Measurements from ENCODE around the gene PCDH17.

The PCDH17 gene

DNA sequence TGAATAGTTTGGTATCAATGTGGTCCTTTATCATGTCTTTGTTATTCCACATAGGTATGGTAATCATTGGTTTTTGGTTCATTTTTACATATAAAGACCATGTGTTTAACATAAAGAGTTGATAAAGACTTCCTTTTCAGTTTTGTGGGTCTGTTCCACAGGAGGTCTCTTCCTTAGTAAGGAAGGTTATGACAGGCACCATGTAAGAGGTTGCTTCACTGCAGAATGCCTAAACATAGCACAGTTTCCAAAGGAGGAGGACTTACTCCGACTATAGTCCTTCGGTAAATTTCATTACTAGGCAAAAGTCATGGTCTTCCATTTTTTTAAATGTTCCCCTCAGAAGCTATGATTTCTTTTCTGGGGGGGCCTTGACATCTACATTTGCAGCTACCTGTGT is 27.1 kb upstream of the PCDH17 start:
- DNase-seq (ENCODE audit: low spot score): no peak
- in situ Hi-C loops (cut with MboI; ENCODE audit: low pct_unique_long_range_greater_than_20kb, low sequenced_read_pairs, unreplicated experiment): no loop called here
- TF ChIP-seq, protein P1, sequence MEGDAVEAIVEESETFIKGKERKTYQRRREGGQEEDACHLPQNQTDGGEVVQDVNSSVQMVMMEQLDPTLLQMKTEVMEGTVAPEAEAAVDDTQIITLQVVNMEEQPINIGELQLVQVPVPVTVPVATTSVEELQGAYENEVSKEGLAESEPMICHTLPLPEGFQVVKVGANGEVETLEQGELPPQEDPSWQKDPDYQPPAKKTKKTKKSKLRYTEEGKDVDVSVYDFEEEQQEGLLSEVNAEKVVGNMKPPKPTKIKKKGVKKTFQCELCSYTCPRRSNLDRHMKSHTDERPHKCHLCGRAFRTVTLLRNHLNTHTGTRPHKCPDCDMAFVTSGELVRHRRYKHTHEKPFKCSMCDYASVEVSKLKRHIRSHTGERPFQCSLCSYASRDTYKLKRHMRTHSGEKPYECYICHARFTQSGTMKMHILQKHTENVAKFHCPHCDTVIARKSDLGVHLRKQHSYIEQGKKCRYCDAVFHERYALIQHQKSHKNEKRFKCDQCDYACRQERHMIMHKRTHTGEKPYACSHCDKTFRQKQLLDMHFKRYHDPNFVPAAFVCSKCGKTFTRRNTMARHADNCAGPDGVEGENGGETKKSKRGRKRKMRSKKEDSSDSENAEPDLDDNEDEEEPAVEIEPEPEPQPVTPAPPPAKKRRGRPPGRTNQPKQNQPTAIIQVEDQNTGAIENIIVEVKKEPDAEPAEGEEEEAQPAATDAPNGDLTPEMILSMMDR (IDR thresholded peaks at IDR 0.05; ENCODE audit: extremely low read depth, insufficient read depth, missing control alignments): no peak

DNA sequence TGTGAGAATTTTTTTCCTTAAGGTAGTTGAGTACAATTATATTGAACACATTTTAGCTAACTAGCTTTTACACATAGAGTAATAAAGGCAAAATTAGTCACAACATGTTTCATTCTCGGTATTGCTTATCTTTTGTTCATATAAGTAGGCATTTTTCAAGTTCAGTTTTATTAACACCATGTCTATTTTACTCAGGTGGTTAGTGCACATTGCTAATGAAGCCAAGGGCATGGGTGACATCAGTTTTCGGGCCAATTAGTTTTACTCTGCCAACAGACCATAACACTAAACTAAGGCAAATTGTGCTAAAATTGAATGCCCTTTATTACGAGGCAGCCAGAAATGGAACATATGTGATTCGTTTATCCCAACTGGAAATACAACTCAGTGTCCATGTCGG is 19.6 kb upstream of the PCDH17 start:
- in situ Hi-C loops (cut with MboI; ENCODE audit: low pct_unique_long_range_greater_than_20kb, low sequenced_read_pairs, unreplicated experiment): no loop called here
- no peak for DNase-seq (ENCODE audit: low spot score)
- TF ChIP-seq, protein P1 (IDR thresholded peaks at IDR 0.05; ENCODE audit: extremely low read depth, insufficient read depth, missing control alignments): no peak

DNA sequence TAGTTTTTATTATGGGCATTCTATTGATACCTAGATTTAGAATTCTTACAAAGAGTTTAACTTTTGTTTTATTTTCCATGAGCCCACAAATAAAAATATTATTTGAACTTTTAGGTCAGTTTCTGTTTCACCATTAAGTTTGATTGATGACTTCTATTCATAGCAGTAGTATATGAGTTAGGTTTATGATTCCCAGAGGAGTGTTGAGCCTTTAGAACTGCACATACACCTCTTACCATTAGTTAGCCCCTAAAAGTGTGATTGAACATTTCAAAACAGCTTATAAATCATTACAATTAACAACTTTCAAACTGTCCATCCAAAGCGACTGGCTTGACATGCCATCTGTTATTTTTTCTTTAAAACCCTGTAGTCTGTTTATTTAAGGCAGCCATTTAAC is 19.0 kb upstream of the PCDH17 start:
- no peak for DNase-seq (ENCODE audit: low spot score)
- in situ Hi-C loops (cut with MboI; ENCODE audit: low pct_unique_long_range_greater_than_20kb, low sequenced_read_pairs, unreplicated experiment): no loop called here
- TF ChIP-seq, protein P1 (IDR thresholded peaks at IDR 0.05; ENCODE audit: extremely low read depth, insufficient read depth, missing control alignments): no peak

DNA sequence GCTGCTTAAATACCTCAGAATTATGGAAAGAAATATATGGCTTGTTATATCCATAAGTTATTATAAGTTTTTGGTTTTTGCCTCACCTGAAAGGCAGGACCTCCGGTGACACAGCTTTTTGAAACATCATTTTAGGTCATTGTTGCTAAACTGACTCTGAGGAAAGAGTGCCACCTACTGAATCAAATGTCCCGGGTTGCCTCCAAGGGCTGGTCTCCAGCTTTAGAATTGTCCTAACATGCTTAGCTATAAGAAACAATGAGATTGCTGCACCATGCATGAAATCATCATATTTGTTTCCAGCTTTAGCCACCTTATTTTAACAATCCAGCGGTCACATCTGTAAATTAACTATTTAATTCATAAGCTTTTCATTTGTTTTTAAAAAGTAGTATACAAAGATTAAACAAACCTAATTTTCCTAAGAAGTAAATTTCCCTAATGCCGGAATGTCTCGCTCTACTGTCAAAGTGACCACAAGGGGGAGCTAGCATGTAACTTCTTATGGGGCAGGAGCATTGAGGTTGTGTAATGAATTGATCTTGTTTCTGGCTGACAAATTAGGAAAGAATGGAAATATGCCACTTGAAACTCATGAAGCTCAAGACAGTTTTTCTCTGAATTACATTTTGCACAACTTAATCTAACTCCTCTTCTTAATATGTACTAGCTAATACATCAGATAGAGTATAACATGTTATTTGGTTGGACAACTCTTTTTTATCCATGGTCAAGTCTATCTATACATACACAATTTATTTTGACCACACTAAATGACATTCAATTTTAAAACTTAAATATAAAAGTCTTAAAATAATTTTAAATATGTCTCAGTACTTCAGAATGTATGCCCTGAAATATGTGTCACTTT is 6.7 kb upstream of the PCDH17 start:
- TF ChIP-seq, protein P1 (IDR thresholded peaks at IDR 0.05; ENCODE audit: extremely low read depth, insufficient read depth, missing control alignments): peak; percentile 90
- DNase-seq (ENCODE audit: low spot score): peak; percentile 30
- in situ Hi-C loops (cut with MboI; ENCODE audit: low pct_unique_long_range_greater_than_20kb, low sequenced_read_pairs, unreplicated experiment): loop anchor here (25.0 kb wide), 1 partner anchor 1688 kb away; no protein-coding TSS in a partner anchor

DNA sequence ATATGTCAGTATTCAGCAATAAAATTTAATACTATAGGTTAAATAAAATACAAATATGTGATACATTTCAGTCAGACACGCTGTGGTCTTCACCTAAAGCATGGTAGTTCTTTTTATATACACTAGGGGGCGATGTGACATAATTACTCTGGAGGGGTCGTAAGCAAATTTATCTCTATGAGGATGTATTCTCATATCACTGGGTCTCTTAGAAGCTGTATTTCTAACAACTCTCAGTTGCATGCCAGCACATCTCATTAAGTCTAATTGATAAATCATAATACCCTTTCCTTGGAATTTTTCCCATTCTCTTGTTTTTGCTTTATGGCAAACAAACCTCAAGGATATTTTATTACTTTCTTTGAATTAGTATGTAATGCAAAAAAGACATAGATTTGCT is 3.9 kb upstream of the PCDH17 start:
- in situ Hi-C loops (cut with MboI; ENCODE audit: low pct_unique_long_range_greater_than_20kb, low sequenced_read_pairs, unreplicated experiment): loop anchor here (25.0 kb wide), 1 partner anchor 1685 kb away; no protein-coding TSS in a partner anchor
- TF ChIP-seq, protein P1 (IDR thresholded peaks at IDR 0.05; ENCODE audit: extremely low read depth, insufficient read depth, missing control alignments): peak; percentile 52

DNA sequence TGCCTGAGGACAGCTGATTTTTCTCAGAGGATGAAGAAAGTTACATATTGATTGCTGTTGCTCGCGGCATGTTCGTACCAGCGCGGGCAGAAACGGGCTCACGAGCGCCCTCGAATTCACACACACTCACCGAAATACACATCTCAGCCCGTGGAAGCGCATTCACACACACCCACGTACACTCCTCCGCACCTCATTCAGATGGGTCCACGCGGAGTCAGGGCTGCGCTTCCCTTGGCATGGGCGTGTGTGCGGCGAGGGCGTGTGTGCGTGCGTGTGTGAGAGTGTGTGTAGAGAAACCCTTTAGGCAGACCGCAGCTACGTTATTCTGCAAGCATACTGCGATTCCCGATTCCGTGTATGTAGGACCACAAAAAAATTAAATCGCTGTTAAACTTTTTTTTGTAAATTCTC is 2.1 kb upstream of the PCDH17 start:
- TF ChIP-seq, protein P1 (IDR thresholded peaks at IDR 0.05; ENCODE audit: extremely low read depth, insufficient read depth, missing control alignments): no peak
- in situ Hi-C loops (cut with MboI; ENCODE audit: low pct_unique_long_range_greater_than_20kb, low sequenced_read_pairs, unreplicated experiment): loop anchor here (25.0 kb wide), 1 partner anchor 1683 kb away; no protein-coding TSS in a partner anchor
- no peak for DNase-seq (ENCODE audit: low spot score)

More for the DNA sequence above, 3.9 kb upstream of the PCDH17 start:
- DNase-seq (ENCODE audit: low spot score): peak; percentile 48

Measured in GM13977 (cell line).